Sigmoid colon (tissue), 7 donors: ENCODE data around the gene ZRSR2. TPM values are rescaled to one million over a fixed set of nuclear protein-coding genes. Genes with fewer than 3 reads are reported as not detected.

Experiments
- DNase-seq: peaks from one replicate; pipeline ENCODE4 v3.0.0-alpha.2; 2019
- H3K27ac ChIP-seq, 4 donors: fragments of 200-600 bp; sonication (generic); one replicate each; pipeline ENCODE4 v1.5.1; 2016 to 2019; ENCODE audit warnings: mild to moderate bottlenecking in 1 of 4
- H3K27me3 ChIP-seq, 3 donors: fragments of 200-600 bp; sonication (generic); one replicate each; pipeline ENCODE4 v1.5.1; 2019; ENCODE audit warnings: mild to moderate bottlenecking in 1 of 3
- H3K36me3 ChIP-seq, 4 donors: fragments of 200-600 bp; sonication (generic); one replicate each; pipeline ENCODE4 v1.5.1; 2016 to 2019
- H3K4me1 ChIP-seq, 4 donors: fragments of 200-600 bp; sonication (generic); one replicate each; pipeline ENCODE4 v1.5.1; 2017 to 2019
- H3K4me3 ChIP-seq, 4 donors: fragments of 200-600 bp; sonication (generic); one replicate each; pipeline ENCODE4 v1.5.1; 2017 to 2019; ENCODE audit warnings: mild to moderate bottlenecking in 2 of 4, moderate library complexity in 1 of 4
- H3K9me3 ChIP-seq, 4 donors: fragments of 200-600 bp in 3 of 4; sonication (generic) in 3 of 4; one replicate each; pipeline versions ENCODE4 v1.5.1 to v1.6.1; 2013 to 2019
- EP300 ChIP-seq, 4 donors: sonication (generic); formaldehyde crosslinking; IDR thresholded peaks; one replicate each; pipeline ENCODE4 v1.6.1; 2017; ENCODE audit warnings: antibody characterized with exemption in 4 of 4
- POLR2A ChIP-seq, 2 donors: fragments of 450-650 bp; IDR thresholded peaks; one replicate each; pipeline ENCODE4 v1.6.1; 2016; ENCODE audit warnings: antibody characterized with exemption in 2 of 2, mild to moderate bottlenecking in 2 of 2, moderate library complexity in 2 of 2
- POLR2AphosphoS5 ChIP-seq, 4 donors: sonication (generic); formaldehyde crosslinking; IDR thresholded peaks; one replicate each; pipeline ENCODE4 v1.6.1; 2017; ENCODE audit warnings: antibody characterized with exemption in 4 of 4
- WGBS, 2 donors: extraction: QIAGEN DNeasy Blood & Tissue Kit; methylation state at CpG; one replicate each; pipeline ENCODE4 v1.1.7; 2013; 5-methylcytosine and 5-hydroxymethylcytosine counted together
- intact Hi-C: fragments of 100-400 bp; cut with DNase I; formaldehyde crosslinking; loops from one replicate; pipeline ENCODE4 v1.15.1; 2023
- polyA plus RNA-seq, 3 donors: library from polyadenylated mRNA; stranded (reverse); fragments of 200-250 nt; gene quantifications; one replicate each; pipeline ENCODE4 v1.2.3, GENCODE V29; 2013
- total RNA-seq, 4 donors: library from RNA; depleted of rRNA; stranded (reverse); fragments of >200 nt; gene quantifications; one replicate each; pipeline ENCODE4 v1.1.0, GENCODE V29; 2016
- TF ChIP-seq, protein P1 (sequence below), 4 experiments: fragments of 450-650 bp in 3 of 4; fragments of 200-600 bp in 1 of 4; IDR thresholded peaks; one replicate each; pipeline ENCODE4 v1.5.1; 2016 to 2019; ENCODE audit warnings: antibody characterized with exemption in 4 of 4, mild to moderate bottlenecking in 3 of 4, moderate library complexity in 2 of 4
- donor health status: healthy with polysubstance abuse.
- donor health status: Bipolar disorder and iron deficiency.
- donor health status: healthy.

Gene ZRSR2
- total and polyA plus RNA-seq, 7 donors, result 6.8 to 15.6 (median 12.6) TPM

DNA sequence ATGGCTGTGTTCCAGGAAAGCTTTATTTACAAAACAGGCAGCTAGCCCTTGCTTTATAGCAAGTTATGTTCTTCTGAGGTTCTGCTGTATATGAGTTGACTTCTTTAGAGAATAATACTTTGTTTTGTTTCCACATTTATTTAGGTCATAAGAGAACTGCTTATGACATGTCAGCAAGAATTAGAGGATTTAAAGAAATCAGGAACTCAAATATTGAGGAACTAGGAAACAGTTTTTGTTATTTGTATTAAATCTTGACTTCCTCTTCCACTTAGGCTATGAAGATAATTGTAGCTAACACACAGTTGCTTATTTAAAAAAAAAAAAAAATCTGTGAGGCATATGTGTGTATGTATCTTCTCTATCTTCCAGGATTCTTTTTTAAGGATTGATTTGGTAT, 14.3 kb downstream of the ZRSR2 start:
- H3K4me3 ChIP-seq, result no peak overlapping the region
- DNase-seq, result no peak
- H3K36me3 ChIP-seq, result peaks cover 0 to 29% (median 10%) of the 10 kb centered on the region in 4 donors
- no peaks in the 10 kb centered on the region for H3K27me3 ChIP-seq
- intact Hi-C loops, result no loop called here
- H3K27ac ChIP-seq, result no peak overlapping the region
- H3K4me1 ChIP-seq, result no peaks in the 10 kb centered on the region
- H3K9me3 ChIP-seq, result no peaks in the 10 kb centered on the region
- no peak for TF ChIP-seq POLR2A (IDR thresholded peaks at IDR 0.05)
- TF ChIP-seq, protein P1, sequence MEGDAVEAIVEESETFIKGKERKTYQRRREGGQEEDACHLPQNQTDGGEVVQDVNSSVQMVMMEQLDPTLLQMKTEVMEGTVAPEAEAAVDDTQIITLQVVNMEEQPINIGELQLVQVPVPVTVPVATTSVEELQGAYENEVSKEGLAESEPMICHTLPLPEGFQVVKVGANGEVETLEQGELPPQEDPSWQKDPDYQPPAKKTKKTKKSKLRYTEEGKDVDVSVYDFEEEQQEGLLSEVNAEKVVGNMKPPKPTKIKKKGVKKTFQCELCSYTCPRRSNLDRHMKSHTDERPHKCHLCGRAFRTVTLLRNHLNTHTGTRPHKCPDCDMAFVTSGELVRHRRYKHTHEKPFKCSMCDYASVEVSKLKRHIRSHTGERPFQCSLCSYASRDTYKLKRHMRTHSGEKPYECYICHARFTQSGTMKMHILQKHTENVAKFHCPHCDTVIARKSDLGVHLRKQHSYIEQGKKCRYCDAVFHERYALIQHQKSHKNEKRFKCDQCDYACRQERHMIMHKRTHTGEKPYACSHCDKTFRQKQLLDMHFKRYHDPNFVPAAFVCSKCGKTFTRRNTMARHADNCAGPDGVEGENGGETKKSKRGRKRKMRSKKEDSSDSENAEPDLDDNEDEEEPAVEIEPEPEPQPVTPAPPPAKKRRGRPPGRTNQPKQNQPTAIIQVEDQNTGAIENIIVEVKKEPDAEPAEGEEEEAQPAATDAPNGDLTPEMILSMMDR (IDR thresholded peaks at IDR 0.05), result no peak
- TF ChIP-seq EP300 (IDR thresholded peaks at IDR 0.05), result no peak
- TF ChIP-seq POLR2AphosphoS5 (IDR thresholded peaks at IDR 0.05), result no peak

DNA sequence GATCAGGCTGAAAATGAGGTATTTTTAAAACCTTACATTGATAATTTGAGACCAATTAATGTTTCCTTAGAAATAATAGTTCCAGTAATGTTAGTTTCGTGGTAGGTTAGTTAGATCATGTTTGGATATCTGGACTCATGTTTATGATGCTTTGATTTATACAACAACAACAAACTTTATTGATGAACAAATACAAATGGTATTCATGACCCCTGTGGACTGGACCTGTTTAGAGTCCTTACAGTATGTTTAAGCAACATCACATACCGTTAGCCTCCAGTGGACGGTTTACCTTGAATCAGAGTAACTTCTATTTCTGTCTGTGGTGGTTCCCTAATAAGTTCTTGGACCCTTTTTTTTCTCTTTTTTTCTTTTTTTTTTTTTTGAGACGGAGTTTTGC, 18.0 kb downstream of the ZRSR2 start:
- Histone ChIP-seq H3K9me3 (no peaks in the 10 kb centered on the region), H3K27me3 (no peaks in the 10 kb centered on the region), H3K36me3 (peaks cover 0 to 31% (median 7%) of the 10 kb centered on the region in 4 donors), H3K27ac (no peak overlapping the region), H3K4me1 (no peaks in the 10 kb centered on the region), H3K4me3 (no peak overlapping the region)
- TF ChIP-seq POLR2A (IDR thresholded peaks at IDR 0.05) (no peak), POLR2AphosphoS5 (IDR thresholded peaks at IDR 0.05) (no peak), EP300 (IDR thresholded peaks at IDR 0.05) (no peak)
- TF ChIP-seq, protein P1 (IDR thresholded peaks at IDR 0.05), result no peak
- no peak for DNase-seq
- WGBS, 2 donors, result 99 to 100% methylated on average over 4 of the region's 4 CpGs
- intact Hi-C loops, result no loop called here

DNA sequence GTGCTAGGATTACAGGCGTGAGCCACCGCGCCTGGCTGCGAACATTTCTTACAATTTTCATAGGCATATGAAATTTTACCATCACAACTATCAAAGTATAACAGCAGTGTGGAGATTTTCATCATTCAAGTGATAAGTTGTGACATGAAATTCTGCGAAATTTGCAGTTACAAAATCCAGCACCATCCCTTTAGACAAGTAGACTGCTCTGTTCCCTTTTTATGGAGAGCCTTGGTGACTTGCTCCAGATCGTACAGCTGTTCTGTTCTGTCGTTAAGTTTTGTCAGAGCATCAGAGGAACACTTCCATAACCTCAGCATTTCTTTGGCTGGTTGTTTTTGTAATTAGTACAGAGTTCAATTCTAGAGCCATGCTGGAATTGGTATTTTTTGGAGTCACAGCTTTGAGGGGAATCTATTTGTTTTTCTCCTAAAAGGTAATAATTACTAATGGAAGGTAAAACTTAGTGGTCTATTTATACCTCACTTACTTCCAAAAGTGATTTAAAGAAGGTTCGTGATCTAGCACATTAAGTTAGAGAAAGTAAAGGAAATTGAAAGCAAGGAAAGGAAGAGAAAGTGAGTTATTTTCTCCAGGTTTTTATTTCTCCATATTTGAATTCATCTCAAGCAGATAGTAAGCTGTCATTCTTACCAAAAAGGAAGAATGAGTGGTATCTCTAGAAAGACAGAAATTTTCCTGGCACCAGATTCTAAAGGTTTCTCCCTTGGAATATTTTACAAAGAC, 22.1 kb downstream of the ZRSR2 start:
- Histone ChIP-seq H3K36me3 (peaks cover 2 to 33% (median 10%) of the 10 kb centered on the region in 4 donors), H3K9me3 (no peaks in the 10 kb centered on the region), H3K4me1 (no peaks in the 10 kb centered on the region), H3K27me3 (no peaks in the 10 kb centered on the region), H3K4me3 (no peak overlapping the region), H3K27ac (no peak overlapping the region)
- intact Hi-C loops, result no loop called here
- no peak for TF ChIP-seq POLR2AphosphoS5 (IDR thresholded peaks at IDR 0.05)
- TF ChIP-seq POLR2A (IDR thresholded peaks at IDR 0.05), result no peak
- TF ChIP-seq, protein P1 (IDR thresholded peaks at IDR 0.05), result no peak
- no peak for TF ChIP-seq EP300 (IDR thresholded peaks at IDR 0.05)
- no peak for DNase-seq
- WGBS, 2 donors, result 92 to 95% methylated on average over 8 of the region's 8 CpGs

DNA sequence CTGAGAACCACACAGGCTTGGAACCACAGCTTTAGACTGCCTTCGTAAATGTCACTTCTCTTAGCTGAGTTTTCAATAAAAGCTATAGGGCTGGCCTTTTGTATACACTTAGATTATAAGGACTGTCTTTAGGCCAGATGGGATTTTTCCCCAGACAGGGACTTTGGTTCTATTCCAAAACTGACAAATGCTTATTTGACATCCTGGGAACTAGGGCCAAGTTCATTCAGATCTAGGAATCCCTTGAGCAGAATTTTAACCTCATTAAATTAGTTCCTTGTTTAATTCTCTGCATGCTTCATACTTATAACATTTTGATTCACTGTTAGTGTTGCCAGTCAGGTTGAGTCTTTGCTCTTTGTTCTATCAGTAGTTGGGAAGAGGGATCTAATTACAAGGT, 23.1 kb downstream of the ZRSR2 start:
- TF ChIP-seq, protein P1 (IDR thresholded peaks at IDR 0.05), result no peak
- Histone ChIP-seq H3K4me3 (no peak overlapping the region), H3K36me3 (peaks cover 5 to 34% (median 10%) of the 10 kb centered on the region in 4 donors), H3K27ac (no peak overlapping the region), H3K4me1 (no peaks in the 10 kb centered on the region), H3K9me3 (no peaks in the 10 kb centered on the region), H3K27me3 (no peaks in the 10 kb centered on the region)
- 77 to 86% methylated on average over 1 of the region's 1 CpG for WGBS, 2 donors
- no peak for DNase-seq
- intact Hi-C loops, result no loop called here
